Activated T-cell treated with anti-CD3 and anti-CD28 coated beads for 4 hours (primary cell): ENCODE data around the gene COL27A1.

Experiments used
- DNase-seq: peaks from one replicate; pipeline ENCODE4 v3.0.0-alpha.2; 2020

The COL27A1 gene

DNA sequence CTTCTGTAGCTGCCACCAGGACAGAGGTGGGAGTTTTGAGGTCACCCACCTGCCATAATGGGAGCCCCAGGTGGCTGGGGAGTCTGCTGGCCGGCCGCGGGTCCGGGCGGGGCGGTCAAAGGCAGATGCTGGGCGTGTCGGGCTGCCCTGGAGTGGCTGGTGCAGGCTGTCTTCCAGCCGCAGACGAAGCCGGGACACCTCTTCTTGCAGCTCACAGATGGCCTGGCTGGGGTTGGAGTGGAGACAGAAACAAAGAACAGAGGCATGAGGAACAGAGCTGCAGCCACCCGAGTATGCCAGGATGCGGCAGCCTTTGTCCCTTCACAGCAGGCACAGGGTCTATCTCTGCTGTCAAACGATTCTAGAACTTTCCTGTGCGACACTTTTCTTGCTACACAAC, 192.3 kb downstream of the COL27A1 start:
- no peak for DNase-seq

DNA sequence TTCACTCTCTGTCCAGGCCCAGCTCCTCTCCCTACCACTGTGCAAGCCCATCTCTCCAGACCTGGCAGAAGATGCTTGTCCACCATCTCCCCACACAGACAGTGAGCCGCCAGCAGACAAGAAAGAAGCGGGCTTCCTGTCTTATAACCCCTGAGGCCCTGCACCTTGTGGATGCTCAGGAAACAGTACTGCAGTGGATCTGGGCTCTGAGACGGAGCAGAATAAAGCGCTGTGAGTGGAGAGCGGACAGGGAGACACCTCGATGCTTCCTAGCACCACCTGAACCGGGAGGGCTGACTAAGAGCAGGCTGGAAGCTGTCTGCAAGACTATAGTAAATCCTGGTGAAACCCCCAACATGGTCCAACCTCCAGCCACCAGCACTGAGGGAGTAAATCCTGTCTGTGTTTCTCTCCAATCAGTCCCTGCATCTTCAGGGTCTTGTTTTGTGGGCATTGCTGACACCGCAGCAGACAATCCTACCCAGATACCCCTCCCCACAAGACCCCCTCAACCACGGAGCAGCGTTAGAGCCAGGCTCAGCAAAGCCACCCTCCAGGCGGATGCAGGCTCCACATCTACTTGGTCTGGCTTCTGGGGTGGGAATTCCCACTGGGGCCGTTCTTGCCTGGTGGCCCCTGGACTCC, 193.0 kb downstream of the COL27A1 start:
- no peak for DNase-seq

DNA sequence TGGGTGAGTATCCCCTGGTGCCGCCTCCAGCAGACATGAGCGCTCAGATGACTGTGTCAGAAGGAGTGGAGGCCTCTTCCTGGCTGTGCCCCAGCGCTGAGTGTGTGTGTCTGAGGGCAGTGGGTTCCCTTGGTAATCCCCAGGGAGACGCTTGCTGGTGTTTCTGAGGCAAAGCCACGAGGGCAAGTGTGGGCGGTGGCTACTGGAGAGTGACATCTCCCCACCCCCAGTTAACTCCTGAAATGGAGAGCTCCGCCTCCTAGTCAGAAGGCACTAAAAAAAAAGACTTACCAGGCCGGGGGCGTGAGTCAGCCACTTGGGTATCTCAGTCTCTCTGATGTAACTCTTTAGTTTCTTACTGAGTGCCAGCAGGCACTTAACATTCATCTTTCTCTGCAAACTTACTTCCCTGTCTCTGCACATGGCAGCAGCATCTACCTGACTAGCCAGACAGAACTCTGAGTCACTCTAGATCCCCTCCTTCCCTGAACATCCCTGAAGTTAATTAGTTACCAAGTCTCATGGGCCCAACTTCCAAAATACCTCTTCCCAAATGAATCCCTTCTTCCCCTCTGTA, 193.7 kb downstream of the COL27A1 start:
- peak; percentile 60 for DNase-seq

DNA sequence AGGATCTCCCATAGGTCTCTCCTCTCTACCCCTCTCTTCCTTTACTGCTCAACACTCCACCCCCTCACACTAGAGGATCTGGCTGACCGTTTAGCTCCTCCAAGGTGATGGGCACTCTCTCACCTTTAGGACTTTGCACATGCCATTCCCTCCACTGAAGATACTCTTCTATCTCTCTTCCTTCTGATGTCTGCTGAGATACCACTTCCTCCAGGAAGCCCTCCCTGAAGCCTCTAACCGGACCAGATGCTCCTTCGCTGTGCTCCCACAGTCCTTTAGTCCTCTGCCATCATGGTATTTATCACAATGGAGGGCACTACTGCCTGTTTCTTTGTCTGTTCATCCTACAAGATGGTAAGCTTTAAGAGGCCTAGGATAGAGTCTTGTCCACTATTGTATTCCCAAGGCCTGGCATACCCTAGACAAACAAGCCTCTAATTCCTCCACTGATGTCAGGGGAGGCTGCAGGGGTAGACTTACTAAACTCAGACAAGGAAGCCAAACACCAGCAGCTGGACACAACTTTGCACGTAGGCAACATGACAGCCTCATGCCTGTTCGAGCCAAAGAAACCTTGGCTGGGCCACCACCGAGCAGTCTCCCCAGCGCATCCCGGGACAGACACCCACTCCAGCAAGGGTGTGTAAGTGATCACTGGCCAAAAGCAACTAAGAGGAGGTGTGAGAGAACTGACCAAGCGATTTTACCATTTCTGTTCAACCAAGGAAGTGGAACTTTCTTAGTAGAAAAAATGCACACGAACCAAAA, 194.6 kb downstream of the COL27A1 start:
- no peak for DNase-seq

DNA sequence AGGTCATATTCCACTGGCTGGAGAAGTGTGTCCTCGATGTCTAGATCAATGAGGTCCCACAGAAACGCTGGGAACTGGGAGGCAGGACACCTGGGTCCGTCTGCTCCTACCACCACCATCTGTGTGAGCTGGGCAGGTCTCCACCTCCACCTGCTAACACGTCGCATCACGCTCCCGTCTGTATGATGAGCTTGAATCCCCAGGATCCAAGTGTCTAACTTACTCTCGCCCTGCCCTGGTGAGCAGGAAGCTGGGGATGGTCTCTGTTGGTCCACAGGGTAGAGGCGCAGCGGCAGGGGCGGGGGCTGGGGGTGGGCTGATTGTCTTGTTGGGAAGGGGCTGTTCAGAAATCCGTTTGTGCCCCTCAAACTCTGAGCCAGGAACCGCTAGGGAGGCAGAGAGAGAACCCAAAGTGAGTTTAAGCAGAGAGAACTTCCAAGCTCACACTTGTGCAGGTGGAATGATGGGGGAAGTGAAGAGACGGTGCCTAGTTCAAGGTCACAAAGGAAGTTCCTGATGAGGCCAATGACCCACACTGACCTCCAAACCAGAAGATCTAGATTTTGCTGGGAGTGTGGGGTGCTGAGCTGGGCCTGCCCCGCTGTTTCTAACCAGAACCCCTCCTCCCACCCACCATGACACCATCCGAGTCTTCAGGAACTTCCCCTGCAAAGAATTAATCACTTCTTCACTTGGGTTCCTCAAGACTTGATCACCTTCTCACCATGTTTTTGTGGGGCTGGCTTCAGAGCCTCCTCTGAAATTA, 195.5 kb downstream of the COL27A1 start:
- DNase-seq, result no peak

DNA sequence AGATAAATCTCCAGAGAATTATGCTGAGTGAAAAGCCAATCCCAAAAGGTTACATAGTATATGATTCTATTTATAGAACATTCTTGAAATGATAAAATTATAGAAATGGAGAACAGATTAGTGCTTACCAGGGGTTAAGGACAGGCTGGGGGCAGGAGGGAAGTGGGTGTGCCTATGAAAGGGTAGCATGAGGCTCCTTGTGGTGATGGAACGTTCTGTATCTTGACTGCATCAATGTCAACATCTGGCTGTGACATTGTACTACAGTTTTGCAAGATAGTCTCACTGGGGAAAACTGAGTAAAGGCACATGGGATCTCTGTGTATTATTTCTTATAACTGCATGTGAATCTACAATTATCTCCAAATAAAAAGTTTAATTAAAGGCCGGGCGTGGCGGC, 196.6 kb downstream of the COL27A1 start:
- DNase-seq, result no peak

DNA sequence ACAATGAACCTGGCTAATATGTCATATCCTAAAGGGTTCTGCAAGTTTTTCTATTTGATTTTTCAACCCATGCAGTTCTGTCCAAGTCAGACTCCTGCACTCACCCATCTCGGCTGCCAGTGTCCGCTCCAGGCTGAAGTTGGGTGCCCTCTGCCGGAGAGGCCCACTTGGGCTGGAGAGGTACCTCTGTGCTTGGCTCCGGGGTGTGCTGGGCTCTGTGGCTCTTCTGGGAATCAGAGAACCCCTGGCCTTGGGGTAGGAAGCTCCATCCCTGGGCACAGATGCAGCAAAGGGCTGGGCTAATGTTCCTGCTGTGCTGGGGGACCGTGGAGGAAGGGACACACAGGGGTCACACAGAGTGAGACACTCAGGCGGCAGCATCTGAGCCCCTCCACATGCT, 200.5 kb downstream of the COL27A1 start:
- DNase-seq, result no peak

DNA sequence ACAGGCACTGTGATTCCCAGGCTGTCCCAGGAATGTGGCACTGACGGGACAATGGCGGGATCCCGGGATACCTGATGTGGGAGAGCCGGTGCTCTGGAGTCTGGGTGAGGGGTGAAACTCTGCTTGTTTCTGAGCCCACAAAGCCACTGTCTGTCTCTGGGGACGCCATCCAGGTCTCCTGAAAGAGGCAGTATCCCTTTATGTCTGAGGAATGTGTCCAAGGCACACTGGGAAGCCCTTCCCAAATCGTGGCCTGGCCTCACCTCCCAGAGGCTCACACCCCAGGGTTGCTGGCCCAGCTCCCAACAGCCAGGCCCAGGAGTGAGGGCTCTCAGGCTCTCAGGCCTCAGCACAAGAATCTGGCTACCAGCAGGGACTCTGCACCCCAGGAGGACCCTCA, 201.5 kb downstream of the COL27A1 start:
- DNase-seq, result no peak

DNA sequence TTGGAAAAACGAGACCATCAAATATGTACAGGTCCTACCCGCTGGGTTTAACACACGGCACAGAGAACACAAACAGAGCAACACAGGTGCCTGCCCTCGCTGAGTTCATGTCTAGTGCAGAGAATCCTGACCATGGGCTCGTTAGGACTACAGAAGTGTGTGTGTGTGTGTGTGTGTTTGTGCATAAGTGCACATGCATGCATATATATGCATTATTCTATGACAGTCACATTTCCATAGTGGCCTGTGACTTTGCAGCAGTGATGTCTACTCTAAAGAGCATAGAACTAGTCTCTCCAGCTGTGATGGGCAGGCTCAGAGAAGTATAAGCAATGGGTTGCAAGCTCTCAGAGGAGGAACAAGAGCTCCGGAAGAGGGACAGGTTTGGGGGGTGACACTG, 202.0 kb downstream of the COL27A1 start:
- DNase-seq, result no peak

DNA sequence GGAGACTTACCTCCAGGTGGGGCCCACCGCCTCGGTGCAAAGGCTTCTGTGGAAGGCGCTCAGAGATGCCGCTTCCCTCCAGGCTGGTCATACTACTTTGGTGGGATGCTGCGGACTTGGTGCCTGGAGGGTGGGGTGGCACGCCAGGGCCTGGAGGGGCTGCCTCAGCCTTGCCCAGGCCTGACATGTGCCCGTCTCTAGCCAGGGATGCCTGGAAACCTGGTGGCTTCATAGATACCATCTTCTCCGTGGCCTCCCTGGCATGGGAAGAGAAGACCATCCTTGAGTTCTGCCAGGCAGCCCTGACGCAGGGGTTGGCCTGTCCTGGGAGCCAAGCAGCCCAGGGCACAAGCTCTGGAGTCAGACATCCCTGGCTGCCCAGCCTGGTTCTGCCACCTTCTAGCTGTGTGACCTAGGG, 202.6 kb downstream of the COL27A1 start:
- DNase-seq, result no peak

DNA sequence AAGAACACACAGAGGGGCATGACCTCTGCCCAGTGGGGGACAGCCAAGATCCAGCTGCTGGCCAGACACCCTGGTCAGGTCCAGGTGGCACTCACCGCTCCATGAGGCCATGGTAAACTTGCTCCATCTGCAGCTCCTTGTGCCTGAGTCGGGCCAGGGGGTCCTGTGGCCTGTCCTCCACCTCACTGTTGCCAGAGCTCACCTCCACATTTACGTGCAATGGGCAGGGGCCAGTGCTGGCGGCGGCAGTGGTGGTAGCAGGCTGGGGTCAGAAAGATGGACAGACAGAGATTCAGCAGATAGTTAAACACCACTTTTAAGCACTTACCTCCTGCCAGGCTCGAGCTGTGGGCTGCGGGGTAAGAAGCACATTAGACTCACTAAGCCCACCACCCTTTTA, 204.5 kb downstream of the COL27A1 start:
- DNase-seq, result no peak

DNA sequence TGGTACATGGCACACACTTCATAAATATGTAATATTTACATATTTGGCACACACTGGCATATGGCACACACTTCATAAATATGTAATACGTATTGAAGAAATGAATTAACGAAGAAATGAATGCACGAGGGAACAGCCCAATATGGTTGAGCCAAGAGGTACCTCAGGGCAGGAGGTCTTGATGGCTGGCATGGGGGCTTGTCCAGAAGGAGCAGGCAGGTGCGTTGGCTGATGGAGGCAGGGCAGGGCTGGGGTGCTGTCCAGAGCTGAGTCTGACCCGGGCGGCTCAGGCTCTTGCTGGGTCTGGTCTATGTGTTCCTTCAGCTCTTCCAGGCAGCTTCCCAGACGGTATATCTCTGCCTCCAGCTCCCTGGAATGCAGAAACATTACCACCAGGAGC, 206.2 kb downstream of the COL27A1 start:
- DNase-seq, result no peak
